Esophagus squamous epithelium (tissue), 5 donors: ENCODE results near the gene PAGE5. TPM values are rescaled to one million over a fixed set of nuclear protein-coding genes. Genes with fewer than 3 reads are reported as not detected.

Experiments
- DNase-seq: peaks from one replicate; lab custom pipeline; 2025; lab: John Stamatoyannopoulos, UW
- H3K27ac ChIP-seq, 4 donors: fragments of 200-600 bp; sonication (generic); one replicate each; pipeline ENCODE4 v1.5.1; 2016 to 2019; ENCODE audit warnings: mild to moderate bottlenecking in 1 of 4
- H3K27me3 ChIP-seq, 4 donors: fragments of 200-600 bp; sonication (generic); 1 replicate in 3 of 4; 2 replicates in 1 of 4; pipeline versions ENCODE4 v1.5.1 to v1.6.0; 2017 to 2021; ENCODE audit warnings: antibody characterized with exemption in 1 of 4
- H3K36me3 ChIP-seq, 3 donors: fragments of 200-600 bp; sonication (generic); one replicate each; pipeline ENCODE4 v1.5.1; 2016 to 2019
- H3K4me1 ChIP-seq, 3 donors: fragments of 200-600 bp; sonication (generic); one replicate each; pipeline ENCODE4 v1.5.1; 2017 to 2019
- H3K4me3 ChIP-seq, 4 donors: fragments of 200-600 bp; sonication (generic); 1 replicate in 3 of 4; 2 replicates in 1 of 4; pipeline ENCODE4 v1.5.1; 2016 to 2019; ENCODE audit warnings: mild to moderate bottlenecking in 2 of 4, moderate library complexity in 1 of 4
- H3K9me3 ChIP-seq, 3 donors: fragments of 200-600 bp; sonication (generic); one replicate each; pipeline ENCODE4 v1.5.1; 2016 to 2019
- CTCF ChIP-seq, 6 experiments: fragments of 450-650 bp in 4 of 6; fragments of 200-600 bp in 2 of 6; sonication (generic) in 2 of 6; IDR thresholded peaks; one replicate each; pipeline ENCODE4 v1.5.1; 2016 to 2019; ENCODE audit warnings: antibody characterized with exemption in 6 of 6, mild to moderate bottlenecking in 4 of 6, moderate library complexity in 4 of 6
- POLR2A ChIP-seq, 4 donors: fragments of 450-650 bp; IDR thresholded peaks; one replicate each; pipeline ENCODE4 v1.6.1; 2017; ENCODE audit warnings: antibody characterized with exemption in 4 of 4, mild to moderate bottlenecking in 4 of 4, moderate library complexity in 3 of 4
- WGBS, 2 donors: methylation state at CpG; one replicate each; pipeline ENCODE4 v1.1.5; 2018; 5-methylcytosine and 5-hydroxymethylcytosine counted together
- intact Hi-C: fragments of 100-400 bp; cut with DNase I; formaldehyde crosslinking; loops from one replicate; pipeline ENCODE4 v1.15.0; 2022
- total RNA-seq, 4 donors: library from RNA; depleted of rRNA; stranded (reverse); fragments of >200 nt; gene quantifications; one replicate each; pipeline ENCODE4 v1.1.0, GENCODE V29; 2016
- donor health status: DM: yes; HTN: yes; CAD: no.

PAGE5 gene
- not detected for total RNA-seq

- no peak within 1 kb of the TSS for H3K4me3 ChIP-seq
- intact Hi-C loops: no loop called here
- TF ChIP-seq CTCF (IDR thresholded peaks at IDR 0.05) (no peak), POLR2A (IDR thresholded peaks at IDR 0.05) (no peak)
- H3K4me1 ChIP-seq: no peaks in the 10 kb centered on the region
- no peak for DNase-seq
- no peak within 1 kb of the TSS for H3K27ac ChIP-seq
- WGBS, 2 donors: 62 to 84% methylated on average over 5 to 27 of the region's 30 CpGs
- H3K36me3 ChIP-seq: no peaks in the 10 kb centered on the region
- no peaks in the 10 kb centered on the region for H3K27me3 ChIP-seq
- no peaks in the 10 kb centered on the region for H3K9me3 ChIP-seq
Measured at GRCh38 chrX:55220119-55220794, at the start of gene PAGE5. Gene PAGE5 (plus strand): TSS chrX:55220346. CDS start chrX:55221383, 1,037 bp downstream.

GRCh38 chrX:55187281-55187680 lies 32.9 kb upstream of the PAGE5 start:
- Histone ChIP-seq H3K4me1 (no peaks in the 10 kb centered on the region), H3K4me3 (no peak overlapping the region), H3K27ac (no peak overlapping the region), H3K9me3 (no peaks in the 10 kb centered on the region), H3K27me3 (no peaks in the 10 kb centered on the region), H3K36me3 (no peaks in the 10 kb centered on the region)
- intact Hi-C loops: no loop called here
- no peak for DNase-seq
- no peak for TF ChIP-seq CTCF (IDR thresholded peaks at IDR 0.05)
- no peak for TF ChIP-seq POLR2A (IDR thresholded peaks at IDR 0.05)
- 56 to 73% methylated on average over 1 to 2 of the region's 2 CpGs for WGBS, 2 donors

- H3K9me3 ChIP-seq: peaks cover 0 to 6% (median 0%) of the 10 kb centered on the region in 3 donors
- no peaks in the 10 kb centered on the region for H3K27me3 ChIP-seq
- intact Hi-C loops: no loop called here
- no peaks in the 10 kb centered on the region for H3K36me3 ChIP-seq
- no peak overlapping the region for H3K27ac ChIP-seq
- H3K4me1 ChIP-seq: peaks cover 0 to 9% (median 0%) of the 10 kb centered on the region in 3 donors
- WGBS, 2 donors: 46 to 100% methylated on average over 1 of the region's 1 CpG
- no peak overlapping the region for H3K4me3 ChIP-seq
- no peak for TF ChIP-seq CTCF (IDR thresholded peaks at IDR 0.05)
- no peak for TF ChIP-seq POLR2A (IDR thresholded peaks at IDR 0.05)
- DNase-seq: no peak
Measured at GRCh38 chrX:55196688-55197087, 23.5 kb upstream of the PAGE5 start.

DNA sequence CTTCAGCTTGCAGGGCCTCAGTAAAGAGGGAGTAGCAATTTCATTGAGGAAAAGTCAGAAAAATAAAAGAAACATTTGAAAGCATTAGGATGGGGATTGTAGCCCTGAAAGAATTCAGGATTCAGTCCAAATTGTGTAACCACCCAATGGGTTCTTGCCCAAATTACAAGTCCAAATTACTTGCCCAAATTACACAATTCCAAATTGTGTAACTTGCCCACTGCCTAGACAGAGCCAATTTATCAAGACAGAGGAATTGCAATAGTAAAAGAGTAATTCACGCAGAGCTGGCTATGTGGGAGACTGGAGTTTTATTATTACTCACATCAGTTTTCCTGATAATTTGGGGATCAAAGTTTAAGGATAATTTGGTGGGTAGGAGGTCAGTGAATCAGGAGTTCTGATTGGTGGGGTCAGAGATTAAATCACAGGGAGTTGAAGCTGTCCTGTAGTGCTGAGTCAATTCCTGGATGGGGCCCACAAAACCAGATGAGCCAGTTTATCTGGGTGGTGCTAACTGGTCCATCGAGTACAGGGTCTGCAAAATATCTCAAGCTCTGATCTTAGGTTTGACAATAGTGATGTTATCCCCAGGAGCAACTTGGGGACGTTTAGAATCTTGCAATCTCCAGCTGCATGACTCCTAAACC lies 18.1 kb upstream of the PAGE5 start:
- Histone ChIP-seq H3K27ac (peak overlapping the region in 2 of 4 donors; percentile 34 to 54), H3K36me3 (no peaks in the 10 kb centered on the region), H3K4me3 (no peak overlapping the region), H3K4me1 (peaks cover 0 to 20% (median 0%) of the 10 kb centered on the region in 3 donors), H3K9me3 (no peaks in the 10 kb centered on the region), H3K27me3 (no peaks in the 10 kb centered on the region)
- 29 to 41% methylated on average over 2 of the region's 3 CpGs for WGBS, 2 donors
- intact Hi-C loops: no loop called here
- no peak for DNase-seq
- TF ChIP-seq POLR2A (IDR thresholded peaks at IDR 0.05) (no peak), CTCF (IDR thresholded peaks at IDR 0.05) (no peak)
